ENCODE measurements around the gene GYPC.
"Not testable (repeated sequence)": the region's sequence is repeated elsewhere in the genome, so short reads cannot be mapped to it uniquely, and the experiment has no call there.

The GYPC gene

DNA sequence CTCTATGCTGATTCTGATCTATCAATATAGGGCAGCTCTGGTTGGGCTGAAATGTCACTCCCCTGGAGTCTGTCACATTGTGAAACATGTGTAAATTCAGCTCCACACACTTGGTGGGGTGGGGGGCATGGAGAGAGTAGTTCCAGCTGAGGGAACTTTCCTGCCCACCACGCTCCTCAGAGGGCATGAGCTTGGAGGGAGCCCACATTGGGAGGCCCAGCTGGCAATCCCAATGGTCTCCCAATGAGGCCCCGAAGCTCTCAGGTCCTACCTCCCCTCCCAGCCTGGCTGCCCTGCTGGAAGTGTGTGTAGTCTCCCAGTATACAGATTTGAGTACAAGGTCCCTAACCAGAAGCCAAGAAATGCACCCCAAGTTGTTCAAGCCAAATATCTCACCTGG lies 31.5 kb downstream of the GYPC start:
- no peak for TF ChIP-seq EZH2phosphoT487 (IDR thresholded peaks at IDR 0.05; ENCODE audit: borderline replicate concordance)
- TF ChIP-seq, protein P1, sequence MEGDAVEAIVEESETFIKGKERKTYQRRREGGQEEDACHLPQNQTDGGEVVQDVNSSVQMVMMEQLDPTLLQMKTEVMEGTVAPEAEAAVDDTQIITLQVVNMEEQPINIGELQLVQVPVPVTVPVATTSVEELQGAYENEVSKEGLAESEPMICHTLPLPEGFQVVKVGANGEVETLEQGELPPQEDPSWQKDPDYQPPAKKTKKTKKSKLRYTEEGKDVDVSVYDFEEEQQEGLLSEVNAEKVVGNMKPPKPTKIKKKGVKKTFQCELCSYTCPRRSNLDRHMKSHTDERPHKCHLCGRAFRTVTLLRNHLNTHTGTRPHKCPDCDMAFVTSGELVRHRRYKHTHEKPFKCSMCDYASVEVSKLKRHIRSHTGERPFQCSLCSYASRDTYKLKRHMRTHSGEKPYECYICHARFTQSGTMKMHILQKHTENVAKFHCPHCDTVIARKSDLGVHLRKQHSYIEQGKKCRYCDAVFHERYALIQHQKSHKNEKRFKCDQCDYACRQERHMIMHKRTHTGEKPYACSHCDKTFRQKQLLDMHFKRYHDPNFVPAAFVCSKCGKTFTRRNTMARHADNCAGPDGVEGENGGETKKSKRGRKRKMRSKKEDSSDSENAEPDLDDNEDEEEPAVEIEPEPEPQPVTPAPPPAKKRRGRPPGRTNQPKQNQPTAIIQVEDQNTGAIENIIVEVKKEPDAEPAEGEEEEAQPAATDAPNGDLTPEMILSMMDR (conservative IDR thresholded peaks at IDR 0.05; ENCODE audit: low read length) = no peak
- H3K27me3 ChIP-seq (ENCODE audit: insufficient read depth, low read length, poor library complexity, severe bottlenecking) = no peaks in the 10 kb centered on the region
- H3K9me3 ChIP-seq (ENCODE audit: insufficient read depth, low read depth, low read length) = no peaks in the 10 kb centered on the region
- no peaks in the 10 kb centered on the region for H3K4me1 ChIP-seq (ENCODE audit: insufficient read depth, low read length, poor library complexity, severe bottlenecking)
- no peak overlapping the region for H3K4me3 ChIP-seq (ENCODE audit: low read length, poor library complexity, severe bottlenecking)
- no peak overlapping the region for H2AFZ ChIP-seq (ENCODE audit: low read length)
- peaks cover 39% of the 10 kb centered on the region; the same call in 1 of the 2 replicates for H3K36me3 ChIP-seq (ENCODE audit: insufficient read depth, low read length)
- H3K9ac ChIP-seq (ENCODE audit: low read depth, low read length, poor library complexity, severe bottlenecking) = no peak overlapping the region
- H3K4me2 ChIP-seq (ENCODE audit: low read depth, low read length, poor library complexity, severe bottlenecking) = no peak overlapping the region
- peaks cover 9% of the 10 kb centered on the region; the same call in 1 of the 2 replicates for H3K79me2 ChIP-seq (ENCODE audit: insufficient read depth, low read length)
- no peaks in the 10 kb centered on the region for H3K9me2 ChIP-seq (replicated peaks; ENCODE audit: low read depth, low read length)
- H3F3A ChIP-seq (ENCODE audit: low read depth) = no peaks in the 10 kb centered on the region
- H4K20me1 ChIP-seq (ENCODE audit: insufficient read depth, low read length, poor library complexity, severe bottlenecking) = peaks cover 3% of the 10 kb centered on the region

DNA sequence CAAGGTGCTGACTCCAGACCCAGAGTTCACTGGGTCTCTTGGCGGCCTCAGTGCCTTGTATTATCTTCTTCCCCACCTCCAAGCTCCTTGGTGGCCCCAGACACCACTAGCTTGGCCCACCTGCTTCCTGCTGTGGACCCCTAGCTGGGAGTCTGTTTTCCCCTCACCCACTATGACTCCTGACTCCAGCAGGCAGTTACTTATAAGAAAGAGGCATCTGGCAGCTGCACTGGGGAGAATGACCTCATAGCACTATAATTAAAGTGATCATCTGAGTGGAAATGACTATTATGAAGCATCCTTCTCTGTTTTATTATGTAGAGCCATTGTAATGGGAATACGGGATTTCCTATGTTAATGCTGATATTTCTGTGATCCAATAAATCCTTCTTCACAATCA lies 32.6 kb downstream of the GYPC start:
- not testable (repeated sequence) for H4K20me1 ChIP-seq (ENCODE audit: insufficient read depth, low read length, poor library complexity, severe bottlenecking); H3K9me2 ChIP-seq (replicated peaks; ENCODE audit: low read depth, low read length); H3F3A ChIP-seq (ENCODE audit: low read depth); H3K4me2 ChIP-seq (ENCODE audit: low read depth, low read length, poor library complexity, severe bottlenecking); H3K79me2 ChIP-seq (ENCODE audit: insufficient read depth, low read length); H3K4me3 ChIP-seq (ENCODE audit: low read length, poor library complexity, severe bottlenecking); H3K9ac ChIP-seq (ENCODE audit: low read depth, low read length, poor library complexity, severe bottlenecking); H2AFZ ChIP-seq (ENCODE audit: low read length); H3K4me1 ChIP-seq (ENCODE audit: insufficient read depth, low read length, poor library complexity, severe bottlenecking); H3K9me3 ChIP-seq (ENCODE audit: insufficient read depth, low read depth, low read length); H3K27me3 ChIP-seq (ENCODE audit: insufficient read depth, low read length, poor library complexity, severe bottlenecking)
- H3K36me3 ChIP-seq (ENCODE audit: insufficient read depth, low read length) = peaks cover 36% of the 10 kb centered on the region; the same call in 1 of the 2 replicates

DNA sequence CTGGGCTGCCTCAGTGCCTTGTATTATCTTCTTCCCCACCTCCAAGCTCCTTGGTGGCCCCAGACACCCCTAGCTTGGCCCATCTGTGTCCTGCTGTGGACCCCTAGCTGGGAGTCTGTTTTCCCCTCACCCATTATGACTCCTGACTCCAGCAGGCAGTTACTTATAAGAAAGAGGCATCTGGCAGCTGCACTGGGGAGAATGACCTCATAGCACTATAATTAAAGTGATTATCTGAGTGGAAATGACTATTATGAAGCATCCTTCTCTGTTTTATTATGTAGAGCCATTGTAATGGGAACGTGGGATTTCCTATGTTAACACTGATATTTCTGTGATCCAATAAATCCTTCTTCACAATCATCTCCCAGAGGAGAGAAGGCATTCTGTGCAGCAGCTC lies 36.3 kb downstream of the GYPC start:
- not testable (repeated sequence) for H3K4me2 ChIP-seq (ENCODE audit: low read depth, low read length, poor library complexity, severe bottlenecking); H3K4me3 ChIP-seq (ENCODE audit: low read length, poor library complexity, severe bottlenecking); H3K9me2 ChIP-seq (replicated peaks; ENCODE audit: low read depth, low read length); H3F3A ChIP-seq (ENCODE audit: low read depth); H4K20me1 ChIP-seq (ENCODE audit: insufficient read depth, low read length, poor library complexity, severe bottlenecking); H2AFZ ChIP-seq (ENCODE audit: low read length); H3K4me1 ChIP-seq (ENCODE audit: insufficient read depth, low read length, poor library complexity, severe bottlenecking); H3K79me2 ChIP-seq (ENCODE audit: insufficient read depth, low read length); H3K27me3 ChIP-seq (ENCODE audit: insufficient read depth, low read length, poor library complexity, severe bottlenecking); H3K9ac ChIP-seq (ENCODE audit: low read depth, low read length, poor library complexity, severe bottlenecking); H3K9me3 ChIP-seq (ENCODE audit: insufficient read depth, low read depth, low read length)
- H3K36me3 ChIP-seq (ENCODE audit: insufficient read depth, low read length) = peaks cover 50% of the 10 kb centered on the region; the same call in 1 of the 2 replicates

DNA sequence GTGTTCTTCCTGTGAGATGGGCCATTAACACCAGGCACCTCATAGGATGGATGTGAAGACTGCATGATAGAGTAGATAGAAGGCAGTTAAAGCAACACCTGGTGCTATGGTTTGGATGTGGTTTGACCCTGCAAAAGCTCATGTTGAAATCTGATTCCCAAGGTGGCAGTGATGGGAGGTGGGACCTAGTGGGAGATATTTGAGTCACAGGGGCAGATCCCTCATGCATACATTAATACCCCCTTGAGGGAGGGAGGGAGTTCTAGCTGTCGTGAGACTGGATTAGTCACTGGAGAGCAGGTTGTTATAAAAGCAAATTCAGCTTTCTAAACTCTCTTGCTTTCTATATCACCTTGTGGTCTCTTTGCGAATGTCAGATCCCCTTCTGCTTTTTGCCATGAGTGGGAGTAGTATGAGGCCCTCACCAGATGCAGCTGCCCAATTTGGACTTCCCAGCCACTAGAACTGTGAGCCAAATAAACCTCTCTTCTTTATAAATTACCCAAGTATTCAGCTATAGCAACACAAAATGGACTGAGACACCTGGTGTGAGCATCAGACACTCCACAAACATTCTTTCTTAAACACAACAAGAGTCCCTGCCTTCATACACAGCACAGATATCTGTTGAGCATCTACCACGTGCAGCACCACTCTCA lies 37.1 kb downstream of the GYPC start:
- H3K36me3 ChIP-seq (ENCODE audit: insufficient read depth, low read length) = peaks cover 58% of the 10 kb centered on the region; the same call in 1 of the 2 replicates
- H3K4me1 ChIP-seq (ENCODE audit: insufficient read depth, low read length, poor library complexity, severe bottlenecking); H3K4me2 ChIP-seq (ENCODE audit: low read depth, low read length, poor library complexity, severe bottlenecking); H3K27me3 ChIP-seq (ENCODE audit: insufficient read depth, low read length, poor library complexity, severe bottlenecking); H3K9me2 ChIP-seq (replicated peaks; ENCODE audit: low read depth, low read length); H3K4me3 ChIP-seq (ENCODE audit: low read length, poor library complexity, severe bottlenecking); H3K9ac ChIP-seq (ENCODE audit: low read depth, low read length, poor library complexity, severe bottlenecking); H3K9me3 ChIP-seq (ENCODE audit: insufficient read depth, low read depth, low read length); H3F3A ChIP-seq (ENCODE audit: low read depth); H2AFZ ChIP-seq (ENCODE audit: low read length); H4K20me1 ChIP-seq (ENCODE audit: insufficient read depth, low read length, poor library complexity, severe bottlenecking); H3K79me2 ChIP-seq (ENCODE audit: insufficient read depth, low read length): not testable (repeated sequence)
